GM12892 (cell line): ENCODE measurements around the gene DPH3.

Source experiments
- DNase-seq: peaks from one replicate; pipeline ENCODE4 v3.0.0; 2011; ENCODE audit not compliant: insufficient read length
- FAIRE-seq: peaks from 2 replicates; lab custom pipeline; 2011; peaks lifted over from hg19 to GRCh38; lab: Jason Lieb, UNC
- POLR2A ChIP-seq: IDR thresholded peaks from 2 replicates; pipeline ENCODE4 v1.6.1; 2011; ENCODE audit warnings: low read depth, low read length, control low read depth
- POLR2AphosphoS5 ChIP-seq: IDR thresholded peaks from 2 replicates; pipeline ENCODE4 v1.6.1; 2011; ENCODE audit warnings: low read depth, low read length, control low read depth
- TAF1 ChIP-seq: IDR thresholded peaks from 2 replicates; pipeline ENCODE4 v1.6.1; 2011; ENCODE audit warnings: low read depth, mild to moderate bottlenecking, control low read depth, low read length, borderline replicate concordance

Gene DPH3

GRCh38 chr3:16251316-16252085 lies 13.2 kb downstream of the DPH3 start:
- no peak for TF ChIP-seq POLR2A
- no peak for TF ChIP-seq TAF1
- TF ChIP-seq POLR2AphosphoS5, result no peak
- FAIRE-seq (no peak), DNase-seq (no peak)

- TF ChIP-seq POLR2AphosphoS5 (no peak), TAF1 (no peak)
- DNase-seq (no peak), FAIRE-seq (no peak)
Measured at GRCh38 chr3:16249886-16250285, 14.9 kb downstream of the DPH3 start.

- TF ChIP-seq TAF1, result no peak
- no peak for TF ChIP-seq POLR2AphosphoS5
- no peak for TF ChIP-seq POLR2A
- DNase-seq, result no peak
- no peak for FAIRE-seq
Measured at GRCh38 chr3:16249336-16249735, 15.4 kb downstream of the DPH3 start.

GRCh38 chr3:16248556-16248955 lies 16.2 kb downstream of the DPH3 start:
- no peak for FAIRE-seq
- no peak for DNase-seq
- TF ChIP-seq POLR2A (no peak), TAF1 (no peak), POLR2AphosphoS5 (no peak)

GRCh38 chr3:16247282-16248061 lies 17.3 kb downstream of the DPH3 start:
- FAIRE-seq (peak; percentile 97), DNase-seq (peak; percentile 41)
- TF ChIP-seq POLR2AphosphoS5, result no peak
- no peak for TF ChIP-seq POLR2A
- no peak for TF ChIP-seq TAF1

GRCh38 chr3:16245609-16246008 lies 19.1 kb downstream of the DPH3 start:
- TF ChIP-seq POLR2A, result no peak
- no peak for TF ChIP-seq TAF1
- TF ChIP-seq POLR2AphosphoS5, result no peak
- no peak for FAIRE-seq

GRCh38 chr3:16243706-16244490 lies 20.8 kb downstream of the DPH3 start:
- no peak for FAIRE-seq
- no peak for DNase-seq
- TF ChIP-seq POLR2AphosphoS5 (no peak), TAF1 (no peak), POLR2A (no peak)

More at GRCh38 chr3:16245609-16246008, 19.1 kb downstream of the DPH3 start:
- DNase-seq, result no peak

- TF ChIP-seq TAF1, result no peak
- no peak for TF ChIP-seq POLR2A
- no peak for TF ChIP-seq POLR2AphosphoS5
- FAIRE-seq (no peak), DNase-seq (no peak)
Measured at GRCh38 chr3:16242177-16242576, 22.6 kb downstream of the DPH3 start.

- FAIRE-seq (no peak), DNase-seq (no peak)
- TF ChIP-seq POLR2AphosphoS5 (no peak), TAF1 (no peak), POLR2A (no peak)
Measured at GRCh38 chr3:16241225-16241624, 23.5 kb downstream of the DPH3 start.

- DNase-seq, result no peak
- no peak for TF ChIP-seq TAF1
- no peak for TF ChIP-seq POLR2AphosphoS5
- no peak for TF ChIP-seq POLR2A
- FAIRE-seq, result no peak
Measured at GRCh38 chr3:16240229-16241023, 24.3 kb downstream of the DPH3 start.
